CD1c-positive myeloid dendritic cell (primary cell): Measurements from ENCODE around the gene FMNL3.

Source experiments
- DNase-seq: peaks from one replicate; pipeline ENCODE4 v3.0.0-alpha.2; 2016; ENCODE audit errors: extremely low spot score

The FMNL3 gene

DNA sequence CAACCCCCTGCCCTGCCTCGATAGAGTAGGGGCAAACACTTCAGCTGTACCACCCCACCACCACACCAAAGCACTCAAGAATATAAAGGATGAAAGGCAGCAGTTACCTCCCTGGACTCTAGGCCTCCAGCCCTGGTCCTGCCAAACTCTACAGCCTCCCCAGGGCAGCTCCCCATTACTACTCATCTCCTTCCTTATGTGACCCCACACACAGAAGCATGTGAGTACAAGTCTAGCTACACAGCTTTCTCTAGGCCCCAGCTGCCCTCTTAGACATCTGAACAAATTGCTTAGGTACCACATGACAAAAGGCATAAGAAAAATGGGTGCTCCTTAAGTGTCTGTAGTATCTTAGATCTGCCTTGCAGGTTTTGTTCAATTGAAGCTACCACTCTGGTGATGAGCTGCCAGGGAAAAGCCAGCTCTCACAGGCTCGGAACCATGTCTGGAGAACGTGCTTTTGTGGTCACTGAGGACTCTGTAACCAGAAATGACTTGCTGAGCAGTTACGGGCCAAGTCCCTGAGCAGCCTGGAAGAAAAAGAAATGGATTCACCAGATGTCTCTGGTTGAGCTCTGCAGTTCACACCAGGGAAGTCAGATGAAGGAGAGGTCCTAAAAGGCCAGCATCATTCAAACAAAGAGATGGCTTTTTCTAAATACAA lies 32.8 kb downstream of the FMNL3 start:
- DNase-seq = no peak

- DNase-seq = no peak
Observed at GRCh38 chr12:49673446-49674317, 33.5 kb downstream of the FMNL3 start.

GRCh38 chr12:49672301-49673217 lies 34.6 kb downstream of the FMNL3 start:
- peak; percentile 74 for DNase-seq

GRCh38 chr12:49671031-49671765 lies 36.0 kb downstream of the FMNL3 start:
- DNase-seq = peak; percentile 45

- no peak for DNase-seq
Observed at GRCh38 chr12:49669796-49670195, 37.4 kb downstream of the FMNL3 start.

DNA sequence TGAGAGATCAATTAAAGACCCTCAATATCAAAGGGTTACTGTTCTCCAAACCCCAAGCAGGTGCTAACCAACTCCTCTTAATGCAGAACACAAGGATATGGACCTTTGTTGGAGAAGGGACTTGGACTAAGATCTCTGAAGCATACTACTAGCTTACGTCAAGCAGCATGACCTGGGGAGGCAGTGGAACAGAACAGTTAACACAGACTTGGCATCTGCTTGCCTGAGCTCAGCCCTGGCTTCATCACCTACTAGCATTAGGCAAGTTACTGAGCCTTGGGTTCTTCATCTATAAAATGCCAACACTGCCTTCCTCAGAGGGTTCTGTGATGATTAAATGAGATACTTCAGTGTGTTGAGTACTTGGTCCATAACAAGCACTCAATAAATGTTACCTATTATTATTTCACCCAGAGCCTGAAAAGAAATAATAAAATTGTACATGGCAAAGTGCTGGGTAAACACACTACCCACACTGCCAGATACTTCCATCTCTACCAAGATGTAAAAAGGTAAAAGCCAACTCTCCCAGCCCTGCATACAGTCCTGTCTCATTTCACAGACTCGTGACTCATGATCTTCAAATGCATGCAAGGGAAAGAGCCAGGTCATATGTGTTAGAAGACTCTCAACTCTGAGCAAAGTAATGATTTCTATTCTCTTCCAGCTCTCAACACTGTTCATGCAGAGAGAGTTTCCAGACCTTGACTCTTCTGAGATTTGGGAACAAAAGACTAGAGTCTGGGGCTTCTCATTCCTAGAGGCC lies 39.7 kb downstream of the FMNL3 start:
- DNase-seq = no peak

DNA sequence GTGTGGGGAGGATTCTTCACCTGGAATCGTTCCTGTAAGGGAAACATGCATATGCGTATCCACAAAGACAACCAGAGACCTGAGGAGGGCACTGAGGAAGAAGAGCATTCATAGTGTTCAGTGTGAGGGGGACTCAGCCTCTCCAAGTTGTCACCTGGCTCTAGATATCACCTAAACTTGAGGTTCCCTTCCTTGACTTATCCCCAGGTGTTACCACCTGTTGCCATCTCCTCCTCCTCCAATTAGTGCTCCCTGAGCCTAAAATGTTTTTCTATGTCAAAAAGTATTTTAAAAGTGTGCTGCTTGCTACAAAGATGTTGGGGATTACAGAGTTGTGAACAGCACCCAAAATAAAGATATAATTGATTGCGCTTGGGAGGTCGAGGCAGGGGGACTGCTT lies 41.0 kb downstream of the FMNL3 start:
- DNase-seq = no peak

GRCh38 chr12:49665384-49665783 lies 41.8 kb downstream of the FMNL3 start:
- no peak for DNase-seq

GRCh38 chr12:49664591-49665239 lies 42.5 kb downstream of the FMNL3 start:
- no peak for DNase-seq

DNA sequence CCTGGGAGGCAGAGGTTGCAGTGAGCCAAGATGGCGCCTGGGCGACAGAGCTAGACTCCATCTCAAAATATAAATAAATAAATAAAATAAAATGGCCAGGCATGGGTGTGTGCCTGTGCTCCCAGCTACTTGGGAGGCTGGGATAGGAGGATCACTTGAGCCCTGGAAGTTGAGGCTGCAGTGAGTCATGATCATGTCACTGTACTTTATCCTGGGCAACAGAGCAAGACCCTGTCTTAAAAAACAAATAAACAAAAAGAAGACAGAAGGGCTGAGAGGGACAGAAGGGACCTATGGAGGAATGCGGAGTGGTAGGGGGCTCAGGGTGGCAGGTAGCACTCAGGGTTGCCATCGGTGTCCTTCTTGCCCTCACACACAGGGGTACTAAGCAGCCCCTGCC lies 43.0 kb downstream of the FMNL3 start:
- no peak for DNase-seq

DNA sequence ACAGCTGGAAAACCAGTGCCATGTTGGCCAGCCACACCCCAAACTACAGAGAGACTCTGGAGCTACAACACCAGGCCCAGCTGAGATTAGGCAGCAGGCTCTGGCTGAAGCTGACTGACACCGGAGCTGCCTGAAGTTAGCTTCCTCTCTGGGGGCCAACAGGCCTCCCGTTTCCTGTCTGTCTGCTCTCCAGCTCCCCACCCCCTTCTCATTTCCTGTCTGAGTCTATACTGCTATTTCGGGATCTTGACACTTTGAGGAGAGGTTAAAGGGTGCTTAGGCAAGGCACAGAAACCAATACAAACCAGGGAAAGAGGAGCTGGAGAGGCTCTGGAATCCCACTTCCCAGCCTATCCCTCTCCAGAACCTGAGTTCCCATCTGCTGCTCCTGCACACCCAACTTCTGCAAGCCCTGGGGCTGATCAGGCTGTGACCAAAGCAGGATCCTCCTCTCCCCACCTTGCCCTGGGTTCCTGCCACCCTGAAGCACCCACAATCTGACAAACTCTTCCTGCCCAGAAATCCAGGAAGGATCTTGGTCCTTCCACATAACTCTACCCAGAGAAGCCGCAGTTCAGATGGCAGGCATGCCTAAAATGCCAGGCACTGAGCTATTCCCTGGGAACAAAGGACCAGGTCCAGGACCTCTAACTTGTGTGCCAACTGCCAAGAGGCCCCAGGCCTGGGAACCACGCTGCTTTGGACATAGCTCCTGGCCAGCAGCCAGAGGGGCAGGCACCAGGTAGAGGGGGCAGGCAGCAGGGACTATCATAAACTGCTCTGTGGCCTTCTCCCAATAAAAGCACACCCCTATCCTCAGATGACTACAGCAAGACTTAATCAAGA lies 44.0 kb downstream of the FMNL3 start:
- DNase-seq = peak; percentile 79

DNA sequence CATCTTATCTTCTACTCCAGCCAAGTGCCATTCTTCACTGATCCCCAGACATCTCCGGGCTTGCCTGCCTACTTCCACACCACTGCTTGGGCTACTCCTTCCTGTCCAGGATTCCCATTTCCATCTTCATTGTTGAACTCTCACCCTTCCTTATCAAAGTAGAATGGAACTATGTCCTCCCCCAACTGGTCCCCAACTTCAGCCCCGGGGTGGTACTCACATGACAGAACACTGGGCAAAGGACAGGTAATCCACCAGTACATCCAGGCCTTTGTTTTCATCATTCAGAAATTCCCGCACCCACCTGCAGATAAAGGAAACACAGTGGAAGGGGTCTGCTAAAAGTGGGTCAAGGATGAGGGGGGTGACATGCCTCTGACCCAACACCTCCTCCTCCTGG lies 45.5 kb downstream of the FMNL3 start:
- DNase-seq = no peak

GRCh38 chr12:49661191-49661590 lies 46.0 kb downstream of the FMNL3 start:
- peak; percentile 74 for DNase-seq

- no peak for DNase-seq
Observed at GRCh38 chr12:49659753-49660152, 47.5 kb downstream of the FMNL3 start.

DNA sequence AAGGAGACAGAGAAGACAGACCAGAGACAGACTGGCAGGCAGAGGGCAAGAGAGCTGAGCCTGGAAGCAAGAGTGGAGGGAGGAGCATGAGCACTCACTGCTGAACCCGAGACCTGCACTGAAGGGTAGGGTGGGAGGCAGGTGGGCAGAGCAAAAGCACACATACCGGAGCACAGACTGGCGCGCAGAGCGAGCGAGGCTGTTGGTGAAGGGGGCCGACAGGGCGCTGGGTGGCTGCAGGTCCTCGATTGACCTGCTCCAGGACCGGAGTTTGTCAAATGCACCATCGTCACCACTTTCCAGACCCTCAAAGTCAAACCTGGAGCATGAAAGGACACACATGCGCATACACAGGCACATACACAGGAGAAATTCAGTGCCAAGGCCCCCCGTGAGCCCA lies 48.9 kb downstream of the FMNL3 start:
- no peak for DNase-seq

GRCh38 chr12:49655595-49656236 lies 51.5 kb downstream of the FMNL3 start:
- no peak for DNase-seq

DNA sequence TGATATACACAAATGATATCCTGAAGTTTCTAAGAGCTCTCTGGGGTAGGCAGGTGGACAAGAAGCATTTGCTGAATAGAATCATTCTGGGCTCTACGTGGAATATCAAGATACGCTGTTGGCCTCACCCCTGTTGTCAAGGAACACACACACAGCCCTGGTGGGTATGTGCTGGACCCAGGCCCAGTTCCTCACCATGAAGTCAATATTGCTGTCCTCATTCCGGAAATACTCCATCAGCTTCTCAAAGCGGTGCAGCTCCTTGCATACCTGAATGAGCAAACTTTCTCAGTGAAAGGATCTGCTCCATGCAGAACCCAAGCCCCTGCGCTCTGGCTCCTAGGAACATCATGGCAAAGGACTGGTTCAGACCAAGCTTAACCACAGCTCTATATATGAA lies 52.5 kb downstream of the FMNL3 start:
- no peak for DNase-seq

DNA sequence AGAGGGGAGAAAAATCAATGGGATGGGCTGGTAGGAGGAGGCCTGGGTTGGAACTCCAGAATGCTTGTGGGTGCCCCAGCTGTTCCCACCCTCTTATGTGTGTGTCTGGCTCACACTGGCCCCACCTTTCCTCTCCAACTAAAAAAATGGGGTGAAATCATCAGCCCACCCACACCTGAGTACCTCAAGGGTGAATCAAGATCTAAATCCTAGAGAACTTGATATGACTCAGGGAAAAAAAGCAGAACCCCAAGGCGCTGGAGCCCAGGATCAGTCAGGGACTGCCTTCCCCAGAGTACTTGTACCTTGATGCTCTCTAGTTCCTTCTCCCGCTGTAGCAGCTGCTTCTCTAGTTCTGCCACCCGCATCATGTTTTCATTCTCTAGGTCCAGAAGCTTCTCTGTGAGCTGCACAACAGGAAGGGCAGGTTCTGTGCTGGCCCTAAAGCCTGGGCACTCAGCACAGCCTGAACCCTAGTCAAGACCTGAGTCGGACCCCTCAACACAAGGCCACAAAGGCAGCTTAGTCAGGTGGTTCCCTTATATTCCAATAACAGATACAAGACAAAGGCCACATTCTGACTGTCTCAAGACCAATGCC lies 54.2 kb downstream of the FMNL3 start:
- peak; percentile 17 for DNase-seq
